Spleen (tissue), 11 donors: Measurements from ENCODE around the gene KCNQ1. TPM values are rescaled to one million over a fixed set of nuclear protein-coding genes. Genes with fewer than 3 reads are reported as not detected.

Experiments
- DNase-seq: peaks from one replicate; pipeline ENCODE4 v3.0.0-alpha.2; 2020
- H3K27ac ChIP-seq, 8 donors: fragments of 200-600 bp; sonication (generic) in 7 of 8; 1 replicate in 4 of 8; 2 replicates in 4 of 8; pipeline versions ENCODE4 v1.5.0 to v1.8.0; 2016 to 2021; ENCODE audit warnings: inconsistent platforms in 4 of 8, mild to moderate bottlenecking in 4 of 8, moderate library complexity in 1 of 8
- H3K27me3 ChIP-seq, 7 donors: fragments of 200-600 bp; sonication (generic) in 6 of 7; replicated peaks in 1 of 7; 1 replicate in 4 of 7; 2 replicates in 3 of 7; pipeline versions ENCODE4 v1.5.0 to v1.8.0; 2016 to 2021; ENCODE audit warnings: inconsistent platforms in 3 of 7, mild to moderate bottlenecking in 1 of 7
- H3K36me3 ChIP-seq, 6 donors: fragments of 200-600 bp; sonication (generic) in 5 of 6; 1 replicate in 4 of 6; 2 replicates in 2 of 6; pipeline versions ENCODE4 v1.5.0 to v1.8.0; 2016 to 2021; ENCODE audit warnings: inconsistent platforms in 2 of 6
- H3K4me1 ChIP-seq, 6 donors: fragments of 200-600 bp; sonication (generic) in 5 of 6; 1 replicate in 3 of 6; 2 replicates in 3 of 6; pipeline versions ENCODE4 v1.5.0 to v1.8.0; 2016 to 2021; ENCODE audit warnings: inconsistent platforms in 3 of 6
- H3K4me3 ChIP-seq, 8 donors: fragments of 200-600 bp; sonication (generic) in 7 of 8; 1 replicate in 4 of 8; 2 replicates in 4 of 8; pipeline versions ENCODE4 v1.5.0 to v1.8.0; 2016 to 2021; ENCODE audit warnings: inconsistent platforms in 4 of 8, mild to moderate bottlenecking in 4 of 8, moderate library complexity in 2 of 8
- H3K9me3 ChIP-seq, 8 donors: fragments of 200-600 bp; sonication (generic) in 7 of 8; 1 replicate in 4 of 8; 2 replicates in 4 of 8; pipeline versions ENCODE4 v1.5.0 to v1.8.0; 2016 to 2021; ENCODE audit warnings: inconsistent platforms in 4 of 8
- CTCF ChIP-seq, 11 experiments: fragments of 200-600 bp in 7 of 11; fragments of 450-650 bp in 4 of 11; sonication (generic) in 4 of 11; IDR thresholded peaks in 8 of 11; conservative IDR thresholded peaks in 3 of 11; 1 replicate in 7 of 11; 2 replicates in 4 of 11; pipeline versions ENCODE4 v1.4.0 to v1.8.0; 2016 to 2021; ENCODE audit warnings: antibody characterized with exemption in 11 of 11, inconsistent platforms in 4 of 11, mild to moderate bottlenecking in 1 of 11
- POLR2A ChIP-seq, 3 donors: fragments of 450-650 bp; IDR thresholded peaks; one replicate each; pipeline ENCODE4 v1.5.1; 2017; ENCODE audit warnings: antibody characterized with exemption in 3 of 3, mild to moderate bottlenecking in 1 of 3
- POLR2AphosphoS5 ChIP-seq, 3 donors: sonication (generic); formaldehyde crosslinking; IDR thresholded peaks; one replicate each; pipeline ENCODE4 v1.5.1; 2017; ENCODE audit warnings: antibody characterized with exemption in 3 of 3
- WGBS, 5 donors: extraction: QIAGEN DNeasy Blood & Tissue Kit in 3 of 5; methylation state at CpG; one replicate each; pipeline versions ENCODE4 v1.1.5 to v1.1.7; 2013 to 2018; 5-methylcytosine and 5-hydroxymethylcytosine counted together
- intact Hi-C: fragments of 100-400 bp; cut with DNase I; formaldehyde crosslinking; loops from one replicate; pipeline ENCODE4 v1.15.0; 2023; ENCODE audit warnings: low total_unique reads
- polyA plus RNA-seq, 3 donors: library from polyadenylated mRNA; stranded (reverse); fragments of 200-250 nt; gene quantifications; one replicate each; pipeline ENCODE4 v1.2.1, GENCODE V29; 2013
- total RNA-seq, 7 donors: library from RNA; depleted of rRNA in 3 of 7; stranded (reverse); fragments of >200 nt in 3 of 7; fragmentation: NEBNext Ultra II Directional in 4 of 7; extraction: Animal tissue kit (Norgen Biotek cat#: 25700) in 4 of 7; gene quantifications; one replicate each; pipeline versions ENCODE4 v1.1.0 to v1.2.1, GENCODE V29; 2016 to 2021
- donor health status: healthy with polysubstance abuse.
- donor health status: DM: no; HTN: no; CAD: no; lungs with moderate emphysema.
- donor health status: DM: no; HTN: no; CAD: no.
- donor health status: Bipolar disorder and iron deficiency.
- donor health status: healthy.
- donor health status: DM: no; HTN: no; CAD: no.
- donor health status: DM: yes; HTN: yes; CAD: no.

Gene KCNQ1
- total and polyA plus RNA-seq, 10 donors: 3.3 to 21.6 (median 13.5) TPM

GRCh38 chr11:2523821-2524391, 79.1 kb downstream of the KCNQ1 start:
- Histone ChIP-seq H3K27me3 (no peaks in the 10 kb centered on the region), H3K27ac (no peak overlapping the region), H3K4me1 (peaks cover 6 to 26% (median 21%) of the 10 kb centered on the region in 6 donors), H3K9me3 (no peaks in the 10 kb centered on the region), H3K4me3 (no peak overlapping the region), H3K36me3 (no peaks in the 10 kb centered on the region)
- WGBS, 5 donors: 84 to 91% (median 87%) methylated on average over 18 of the region's 18 CpGs
- intact Hi-C loops: no loop called here
- DNase-seq: peak; percentile 66
- TF ChIP-seq CTCF (IDR thresholded peaks at IDR 0.05 in 8 of 11, conservative IDR thresholded peaks at IDR 0.05 in 3 of 11): no peak
- TF ChIP-seq POLR2A (IDR thresholded peaks at IDR 0.05): no peak
- TF ChIP-seq POLR2AphosphoS5 (IDR thresholded peaks at IDR 0.05): no peak

GRCh38 chr11:2524446-2525165, 79.8 kb downstream of the KCNQ1 start:
- no peak overlapping the region for H3K4me3 ChIP-seq
- peak; percentile 59 for DNase-seq
- peaks cover 0 to 3% (median 0%) of the 10 kb centered on the region in 6 donors for H3K36me3 ChIP-seq
- H3K27me3 ChIP-seq: no peaks in the 10 kb centered on the region
- no peak overlapping the region for H3K27ac ChIP-seq
- peaks cover 6 to 26% (median 21%) of the 10 kb centered on the region in 6 donors for H3K4me1 ChIP-seq
- H3K9me3 ChIP-seq: no peaks in the 10 kb centered on the region
- intact Hi-C loops: no loop called here
- 69 to 86% (median 81%) methylated on average over 10 to 15 of the region's 15 CpGs for WGBS, 5 donors
- TF ChIP-seq POLR2AphosphoS5 (IDR thresholded peaks at IDR 0.05) (no peak), POLR2A (IDR thresholded peaks at IDR 0.05) (no peak), CTCF (IDR thresholded peaks at IDR 0.05 in 8 of 11, conservative IDR thresholded peaks at IDR 0.05 in 3 of 11) (no peak)

GRCh38 chr11:2525166-2525861, 80.5 kb downstream of the KCNQ1 start:
- Histone ChIP-seq H3K4me1 (peaks cover 6 to 26% (median 21%) of the 10 kb centered on the region in 6 donors), H3K4me3 (no peak overlapping the region), H3K27ac (peak overlapping the region in 1 of 8 donors; percentile 79), H3K36me3 (peaks cover 0 to 5% (median 0%) of the 10 kb centered on the region in 6 donors), H3K9me3 (no peaks in the 10 kb centered on the region), H3K27me3 (no peaks in the 10 kb centered on the region)
- TF ChIP-seq POLR2AphosphoS5 (IDR thresholded peaks at IDR 0.05): no peak
- no peak for TF ChIP-seq POLR2A (IDR thresholded peaks at IDR 0.05)
- TF ChIP-seq CTCF (IDR thresholded peaks at IDR 0.05 in 8 of 11, conservative IDR thresholded peaks at IDR 0.05 in 3 of 11): no peak
- peak; percentile 64 for DNase-seq
- intact Hi-C loops: no loop called here
- 76 to 90% (median 87%) methylated on average over 11 to 17 of the region's 17 CpGs for WGBS, 5 donors
